Skin epidermis (tissue), 12 donors: Measurements from ENCODE around the gene PMPCA.

Experiments used
- H3K27ac ChIP-seq, 21 experiments: fragments of 200-600 bp; sonication (generic) in 11 of 21; one replicate each; pipeline ENCODE4 v1.5.0; 2020; ENCODE audit warnings: mild to moderate bottlenecking in 3 of 21, inconsistent platforms in 2 of 21, moderate library complexity in 2 of 21
- H3K4me3 ChIP-seq, 7 experiments: fragments of 200-600 bp; sonication (generic) in 2 of 7; one replicate each; pipeline ENCODE4 v1.5.0; 2020; ENCODE audit warnings: inconsistent platforms in 2 of 7, mild to moderate bottlenecking in 2 of 7, moderate library complexity in 1 of 7

PMPCA gene, protein sequence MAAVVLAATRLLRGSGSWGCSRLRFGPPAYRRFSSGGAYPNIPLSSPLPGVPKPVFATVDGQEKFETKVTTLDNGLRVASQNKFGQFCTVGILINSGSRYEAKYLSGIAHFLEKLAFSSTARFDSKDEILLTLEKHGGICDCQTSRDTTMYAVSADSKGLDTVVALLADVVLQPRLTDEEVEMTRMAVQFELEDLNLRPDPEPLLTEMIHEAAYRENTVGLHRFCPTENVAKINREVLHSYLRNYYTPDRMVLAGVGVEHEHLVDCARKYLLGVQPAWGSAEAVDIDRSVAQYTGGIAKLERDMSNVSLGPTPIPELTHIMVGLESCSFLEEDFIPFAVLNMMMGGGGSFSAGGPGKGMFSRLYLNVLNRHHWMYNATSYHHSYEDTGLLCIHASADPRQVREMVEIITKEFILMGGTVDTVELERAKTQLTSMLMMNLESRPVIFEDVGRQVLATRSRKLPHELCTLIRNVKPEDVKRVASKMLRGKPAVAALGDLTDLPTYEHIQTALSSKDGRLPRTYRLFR

DNA sequence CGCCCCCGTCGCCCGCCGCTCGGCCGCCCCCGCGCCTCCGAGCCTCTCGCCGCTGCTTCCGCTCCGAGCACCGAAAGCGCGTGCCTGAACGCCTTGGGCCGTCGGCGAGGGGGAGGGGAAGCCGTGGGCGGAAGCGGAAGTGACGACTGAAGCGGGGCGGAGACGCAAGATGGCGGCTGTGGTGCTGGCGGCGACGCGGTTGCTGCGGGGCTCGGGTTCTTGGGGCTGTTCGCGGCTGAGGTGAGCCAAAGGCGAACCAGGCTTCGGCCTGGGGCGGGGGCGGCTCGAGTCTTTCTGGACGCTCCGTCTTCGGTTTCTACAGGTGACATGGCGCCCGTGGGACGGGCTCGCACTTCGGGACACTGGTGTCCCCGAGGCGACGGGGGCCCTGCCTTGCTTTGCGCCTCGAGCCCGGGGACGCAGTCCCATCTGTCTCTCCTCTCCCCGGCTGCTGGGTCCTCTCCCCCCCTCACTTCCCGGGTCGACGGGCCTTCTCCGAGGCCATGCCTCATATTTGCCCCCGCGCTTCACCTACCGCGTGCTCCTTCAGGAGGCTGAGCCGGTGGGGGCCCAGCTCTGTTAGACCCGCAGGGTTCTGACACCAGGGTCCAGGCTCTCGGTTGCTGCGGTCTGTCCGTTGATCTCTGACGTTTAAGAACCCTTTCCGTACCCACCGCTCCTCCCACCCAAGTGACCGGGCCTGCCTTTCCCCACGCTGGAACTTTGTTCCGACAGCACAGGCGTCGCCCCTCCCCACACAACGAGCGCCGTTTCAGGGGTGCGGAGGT, at the start of gene PMPCA, which contains the start of gene ENTR1:
Gene PMPCA (plus strand): TSS at position 159 of the 788 bp plus-strand sequence. CDS start 11 bp downstream, at position 170.
Gene ENTR1 (minus strand): TSS at position 115 of the 788 bp plus-strand sequence. CDS start 217 bp downstream, outside the sequence.
- Histone ChIP-seq H3K27ac (peak within 1 kb of the TSS; percentile 59 to 99 (median 92)), H3K4me3 (peak within 1 kb of the TSS; percentile 61 to 98 (median 86))

DNA sequence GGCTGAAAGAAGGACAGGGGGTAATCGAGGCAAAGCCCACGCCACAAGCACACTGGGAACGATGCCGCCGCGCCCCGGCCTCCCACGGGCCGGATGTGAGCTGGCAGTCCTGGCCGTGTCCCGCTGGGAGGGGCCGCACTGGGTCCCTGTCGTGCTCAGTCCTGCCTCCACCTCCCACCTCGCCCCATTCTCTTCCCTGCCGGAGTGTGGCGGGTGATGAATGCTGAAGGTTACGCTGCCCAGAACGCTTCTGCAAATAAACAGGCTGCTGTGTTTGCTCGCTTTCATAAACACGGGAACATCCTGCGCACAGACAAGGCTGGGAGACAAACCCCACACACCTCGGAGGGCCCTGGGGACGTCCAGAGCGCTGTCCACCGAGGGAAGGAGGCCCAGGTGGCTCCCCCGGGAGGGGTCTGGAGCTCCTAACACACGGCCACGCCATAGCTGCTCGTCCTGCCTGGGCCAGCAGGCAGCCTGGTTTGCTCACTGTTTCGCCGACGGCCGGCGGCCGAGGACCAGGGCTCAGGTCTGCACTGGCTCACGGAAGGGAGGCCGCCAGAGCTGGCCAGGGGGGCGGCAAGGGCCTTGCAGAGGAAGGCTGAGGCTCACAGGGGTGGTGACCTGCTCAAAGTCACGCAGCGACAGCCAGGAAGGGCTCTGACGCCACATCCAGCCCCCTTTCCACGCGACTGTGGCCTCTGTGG, 49.3 kb upstream of the PMPCA start:
- peak overlapping the region in 14 of 21 experiments; percentile 42 to 94 (median 56) for H3K27ac ChIP-seq
- no peak overlapping the region for H3K4me3 ChIP-seq

DNA sequence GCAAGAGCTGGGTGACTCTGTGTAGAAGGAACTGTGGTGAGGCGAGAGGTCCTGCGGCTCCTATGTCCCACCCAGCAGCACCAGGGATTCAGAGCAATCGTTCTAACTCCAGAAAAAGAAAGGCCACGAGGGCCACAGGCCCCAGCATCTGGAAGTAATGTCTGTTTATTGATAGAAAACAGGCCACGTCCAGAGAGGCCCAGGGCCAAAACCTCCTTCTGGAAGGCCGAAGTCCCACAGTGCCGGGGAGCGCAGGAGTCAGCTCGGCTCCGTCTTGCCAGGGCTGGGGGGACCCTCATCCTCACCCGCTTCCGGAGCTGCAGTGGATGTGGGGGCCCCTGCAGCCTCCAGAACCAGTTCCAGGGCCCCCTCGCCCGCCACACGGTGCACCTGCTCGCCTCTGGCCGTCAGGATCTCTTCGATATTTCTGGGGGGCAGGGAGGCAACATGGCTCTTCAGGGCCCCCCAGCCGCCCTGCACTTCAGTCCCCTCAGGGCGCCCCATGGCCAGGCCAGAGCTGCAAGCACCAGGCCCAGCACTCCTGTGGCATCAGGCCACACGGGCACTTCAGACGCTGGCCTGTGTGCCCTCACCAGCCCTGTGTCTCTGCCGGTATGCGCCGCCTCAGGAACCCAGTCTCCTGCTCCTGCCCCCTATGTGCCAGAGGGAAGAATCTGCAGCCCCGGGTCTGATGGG, 48.6 kb upstream of the PMPCA start:
- no peak overlapping the region for H3K4me3 ChIP-seq
- peak overlapping the region in 15 of 21 experiments; percentile 42 to 96 (median 64) for H3K27ac ChIP-seq

DNA sequence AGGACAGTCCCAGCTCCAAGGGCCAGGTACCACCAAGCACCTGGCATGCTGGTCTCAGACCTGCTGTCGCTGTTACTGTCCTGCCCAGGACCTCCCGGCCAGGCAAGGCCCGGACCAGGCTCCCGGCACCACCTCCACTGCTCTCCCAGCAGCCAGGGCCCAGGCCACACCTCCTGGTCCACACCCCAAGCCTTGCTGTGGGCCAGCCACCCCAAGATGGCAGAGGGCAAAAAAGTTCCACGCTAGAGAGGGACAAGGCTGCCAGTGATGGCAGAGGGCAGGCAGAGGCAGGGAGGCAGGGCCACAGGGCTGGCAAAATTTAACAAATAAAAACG, 48.0 kb upstream of the PMPCA start:
- Histone ChIP-seq H3K4me3 (no peak overlapping the region), H3K27ac (peak overlapping the region in 15 of 21 experiments; percentile 20 to 97 (median 74))

DNA sequence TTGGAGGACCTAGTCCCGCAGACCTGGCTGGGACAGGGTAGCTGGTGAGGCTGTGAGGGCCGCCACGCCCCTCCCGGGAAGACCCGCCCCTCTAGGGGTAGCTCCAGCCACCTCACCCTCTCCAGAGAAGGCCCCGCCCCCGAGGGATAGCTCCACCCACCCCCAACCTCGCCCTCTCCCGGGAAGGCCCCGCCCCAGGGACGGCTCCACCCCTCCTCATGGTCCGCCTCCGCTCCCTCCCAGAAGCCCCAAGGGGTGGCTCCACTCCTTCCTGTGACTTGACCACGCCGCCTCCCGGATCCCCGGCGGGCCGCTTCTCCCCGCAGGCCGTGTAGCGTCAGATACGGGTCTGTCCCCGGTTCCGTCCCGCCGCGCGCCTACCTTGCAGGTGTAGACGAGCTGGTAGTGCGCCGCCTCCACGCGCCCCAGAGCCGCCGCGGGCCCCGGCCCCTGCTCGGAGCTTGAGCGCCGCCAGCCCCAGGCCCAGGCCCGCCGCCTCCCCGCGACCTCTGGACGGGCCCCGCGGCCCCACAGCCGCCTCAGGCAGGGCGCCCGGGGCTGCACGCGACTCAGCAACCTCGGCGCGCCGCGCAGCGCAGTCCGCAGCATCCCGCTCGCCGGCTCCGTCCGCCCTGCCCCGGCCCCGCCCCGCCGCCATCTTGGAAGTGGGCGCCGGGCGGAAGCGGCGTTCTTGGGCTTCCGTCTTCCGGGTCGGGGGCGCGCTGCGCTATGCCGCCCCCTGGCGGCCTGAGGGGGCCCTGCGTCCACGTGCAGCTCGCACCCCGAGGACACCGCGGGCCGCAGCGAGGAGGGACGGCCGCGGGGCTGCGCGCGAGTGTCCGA, 47.1 kb upstream of the PMPCA start, which contains the start of gene DNLZ:
Gene DNLZ (minus strand): TSS at position 639 of the 843 bp plus-strand sequence. CDS start 30 bp downstream, at position 609.
- H3K4me3 ChIP-seq: peak within 1 kb of the TSS; percentile 65 to 94 (median 83)
- H3K27ac ChIP-seq: peak within 1 kb of the TSS; percentile 65 to 97 (median 91)

DNA sequence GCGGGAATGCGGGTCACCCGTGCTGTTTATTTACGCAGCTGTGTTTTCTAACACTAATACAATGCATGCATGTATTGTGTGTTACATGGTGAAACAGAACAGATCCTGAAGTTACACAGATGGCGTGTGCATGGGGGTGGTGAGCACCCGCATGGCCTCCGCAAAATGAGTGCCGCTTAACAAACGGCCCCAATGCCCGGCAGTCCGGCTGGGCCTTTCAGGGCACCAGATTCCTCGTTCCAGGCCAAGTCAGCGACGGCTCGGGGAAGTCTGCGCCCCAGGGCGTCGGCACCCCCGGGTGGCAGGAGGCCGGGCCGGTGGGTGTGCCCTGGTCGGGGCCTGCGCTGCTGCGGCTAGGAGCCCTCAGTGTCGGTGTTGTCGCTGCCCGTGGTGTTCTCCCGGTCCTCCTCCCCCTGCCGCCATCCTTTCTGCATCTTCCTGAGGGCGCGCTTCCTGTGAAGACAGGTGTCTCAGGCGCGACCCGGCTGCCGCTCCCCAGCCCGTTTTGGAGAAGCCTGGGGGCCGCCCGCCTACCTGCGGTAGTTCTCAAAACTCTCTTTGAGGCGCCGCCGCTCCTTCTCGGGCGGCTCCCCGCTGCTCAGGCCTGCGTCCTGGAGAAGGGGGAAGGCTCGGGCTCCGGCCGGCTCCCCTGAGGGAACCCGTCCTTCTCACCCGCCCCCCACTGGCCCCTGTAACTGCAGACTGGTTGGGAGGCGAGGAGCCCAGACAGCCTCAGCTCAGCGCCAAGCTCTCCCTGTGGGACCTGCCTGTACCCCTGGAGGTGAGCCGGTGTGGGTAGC, 46.3 kb upstream of the PMPCA start:
- peak overlapping the region in 4 of 21 experiments; percentile 65 to 91 (median 84) for H3K27ac ChIP-seq
- H3K4me3 ChIP-seq: peak overlapping the region in 4 of 7 experiments; percentile 65 to 91 (median 84)

DNA sequence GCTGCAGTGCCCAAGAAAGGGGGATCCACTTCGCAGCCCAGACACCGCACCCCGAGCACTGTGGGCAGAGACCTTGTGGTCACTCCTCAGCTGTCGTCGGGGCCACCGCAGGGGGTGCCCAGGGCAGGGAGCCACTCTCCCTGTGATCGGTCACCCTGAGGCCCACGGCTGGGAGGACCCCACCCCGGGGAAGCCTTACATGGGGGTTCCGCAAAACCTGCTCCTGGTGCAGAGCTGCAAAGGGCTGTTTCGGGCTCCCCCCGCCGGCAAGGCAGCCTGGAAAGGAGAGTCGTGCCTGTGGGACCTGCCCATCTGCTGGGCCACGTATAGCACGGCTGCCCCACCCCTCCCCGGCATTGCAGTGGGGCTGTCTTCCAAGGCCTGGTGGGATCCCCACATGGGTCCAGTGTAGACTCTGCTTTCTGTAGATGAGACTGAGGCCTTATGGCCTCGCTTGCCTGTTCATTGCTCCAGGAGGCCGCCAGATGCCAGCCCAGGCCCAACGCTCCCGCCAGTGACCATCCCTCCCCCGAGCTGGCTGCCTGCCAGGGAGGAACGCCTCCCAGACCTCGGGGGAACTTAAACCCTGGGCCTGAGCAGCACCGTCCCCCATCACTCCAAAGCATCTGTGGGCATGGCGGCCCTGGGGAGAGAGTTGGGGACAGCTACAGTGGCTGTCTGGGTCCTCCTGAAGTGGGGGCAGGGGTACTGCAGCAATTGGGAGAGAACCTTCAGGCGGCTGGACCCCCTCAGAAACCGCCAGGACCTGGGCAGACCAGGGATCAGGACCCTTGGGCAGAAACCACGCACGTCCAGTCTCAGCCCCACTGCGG, 45.3 kb upstream of the PMPCA start:
- no peak overlapping the region for H3K4me3 ChIP-seq
- peak overlapping the region in 2 of 21 experiments; percentile 19 to 42 for H3K27ac ChIP-seq

DNA sequence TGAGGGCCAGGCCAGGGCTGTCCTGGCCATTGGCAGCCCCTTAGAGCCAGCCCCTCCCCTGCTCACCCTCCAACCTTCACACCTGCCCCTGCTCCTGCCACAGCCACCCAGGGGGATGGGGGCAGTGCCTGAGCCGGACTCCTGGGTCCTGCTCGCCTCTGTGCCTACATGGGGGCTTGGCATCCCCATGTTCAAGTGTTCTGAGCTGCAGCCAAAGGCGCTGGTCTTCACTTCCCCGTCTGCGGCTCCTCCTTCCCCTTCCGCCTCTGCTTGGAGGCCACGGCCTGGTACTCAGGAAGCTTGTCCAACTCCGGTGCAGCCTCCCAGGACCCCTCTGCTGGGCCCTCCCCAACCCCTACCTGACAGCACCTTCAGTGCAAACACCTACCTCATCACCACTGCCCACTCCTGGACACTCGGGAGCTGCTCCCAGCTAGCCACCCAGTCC, 44.7 kb upstream of the PMPCA start:
- H3K27ac ChIP-seq: peak overlapping the region in 4 of 21 experiments; percentile 19 to 42 (median 36)
- no peak overlapping the region for H3K4me3 ChIP-seq

DNA sequence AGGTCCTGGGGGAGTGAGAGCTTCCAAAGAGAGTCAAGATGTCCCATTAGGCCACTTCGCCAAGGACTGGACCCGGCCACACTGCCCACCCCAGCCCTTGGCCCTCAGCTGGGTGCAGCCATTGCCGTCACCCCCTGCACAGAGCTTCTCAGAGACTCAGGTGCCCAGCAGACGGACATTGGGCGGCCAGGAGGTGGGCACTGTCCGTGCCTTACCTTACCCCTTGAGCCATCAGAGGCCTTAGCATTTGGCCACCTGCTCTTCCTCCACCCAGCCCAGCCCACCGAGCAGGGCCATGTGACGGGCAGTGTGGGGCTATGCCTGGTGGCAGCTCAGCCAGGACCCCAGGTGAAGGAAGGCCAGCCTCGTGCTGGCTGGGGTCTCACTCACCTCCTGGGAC, 43.6 kb upstream of the PMPCA start:
- H3K27ac ChIP-seq: peak overlapping the region in 1 of 21 experiments; percentile 42

DNA sequence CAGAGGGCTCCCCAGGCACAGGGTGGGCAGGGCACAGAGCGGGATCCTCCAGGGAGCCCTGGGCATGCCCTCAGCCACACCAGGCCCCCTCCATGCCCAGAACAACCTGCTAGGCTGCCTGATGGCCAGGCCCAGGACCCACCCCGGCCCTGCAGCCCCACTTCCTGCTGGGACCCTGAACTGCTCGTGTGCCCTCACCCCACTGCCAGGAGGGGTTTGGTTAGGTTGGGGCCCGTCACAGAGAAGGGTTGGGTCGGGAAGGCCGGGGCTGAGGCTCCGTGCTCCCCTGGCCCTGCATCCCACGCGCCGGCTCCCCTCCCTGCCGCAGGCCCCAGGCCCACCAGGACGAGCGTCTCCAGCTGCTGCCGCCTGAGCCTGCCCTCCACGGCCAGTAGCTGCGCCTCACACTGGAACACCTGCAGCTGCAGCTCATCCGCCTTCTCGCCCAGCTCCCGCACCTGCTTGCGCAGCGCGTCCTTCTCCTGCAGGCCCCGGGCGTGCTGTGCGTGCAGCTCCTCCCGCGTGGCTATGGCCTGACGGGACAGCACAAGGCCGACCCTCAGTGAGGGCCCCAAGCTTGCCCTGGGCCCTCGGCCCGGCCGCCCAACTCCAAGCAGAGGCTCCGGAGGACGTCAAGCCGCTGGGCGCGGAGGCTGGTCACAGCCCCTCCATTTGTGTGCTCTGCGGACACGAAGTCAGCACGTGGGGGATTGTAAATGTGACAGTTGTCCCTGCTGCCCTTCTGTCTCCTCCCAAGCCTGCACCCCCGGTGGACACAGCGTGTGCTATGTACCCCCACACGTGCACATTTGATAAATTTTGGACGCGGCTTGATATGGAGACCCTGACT, 42.9 kb upstream of the PMPCA start:
- Histone ChIP-seq H3K27ac (no peak overlapping the region), H3K4me3 (no peak overlapping the region)

More for the DNA sequence above, 43.6 kb upstream of the PMPCA start:
- no peak overlapping the region for H3K4me3 ChIP-seq

DNA sequence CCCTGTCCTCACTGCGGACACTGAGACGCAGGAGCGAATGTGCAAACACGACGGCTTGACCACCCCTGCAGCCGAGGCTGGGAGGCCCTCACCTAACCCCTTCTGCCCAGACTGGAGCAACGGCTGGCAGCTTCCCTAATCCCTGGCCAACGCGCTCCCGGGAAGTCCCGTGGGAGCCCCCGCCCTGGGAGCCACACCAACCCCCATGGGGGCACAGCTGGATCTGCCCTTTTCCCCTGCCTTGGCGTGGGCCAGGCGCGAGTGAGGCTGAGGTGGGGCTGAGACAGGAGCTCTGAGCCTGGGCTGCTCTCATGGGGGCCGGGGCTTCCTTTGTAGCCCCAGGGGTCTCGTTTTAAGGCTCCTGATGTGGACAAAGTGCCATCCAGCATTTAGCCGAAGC, 42.3 kb upstream of the PMPCA start:
- no peak overlapping the region for H3K4me3 ChIP-seq
- no peak overlapping the region for H3K27ac ChIP-seq

DNA sequence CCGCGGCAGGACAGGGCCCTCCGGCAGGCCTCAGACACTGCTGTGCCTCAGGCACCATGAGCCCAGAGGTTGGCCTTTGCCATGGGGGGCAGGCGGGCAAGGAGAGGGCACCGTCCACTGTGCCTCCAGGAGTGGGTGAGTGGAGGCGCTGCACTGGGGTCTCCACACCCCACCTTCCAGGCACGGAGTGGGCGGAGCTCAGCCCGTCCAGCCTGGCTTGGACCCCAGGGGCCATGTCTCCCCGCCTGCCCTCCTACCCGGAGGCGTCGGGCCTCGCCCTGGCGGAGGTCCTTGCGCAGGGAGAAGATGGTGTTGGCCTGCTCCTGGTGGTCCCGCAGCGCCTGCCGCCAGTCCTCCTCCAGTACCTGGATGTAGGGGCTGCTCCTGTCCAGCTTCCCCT, 40.4 kb upstream of the PMPCA start:
- H3K27ac ChIP-seq: no peak overlapping the region

DNA sequence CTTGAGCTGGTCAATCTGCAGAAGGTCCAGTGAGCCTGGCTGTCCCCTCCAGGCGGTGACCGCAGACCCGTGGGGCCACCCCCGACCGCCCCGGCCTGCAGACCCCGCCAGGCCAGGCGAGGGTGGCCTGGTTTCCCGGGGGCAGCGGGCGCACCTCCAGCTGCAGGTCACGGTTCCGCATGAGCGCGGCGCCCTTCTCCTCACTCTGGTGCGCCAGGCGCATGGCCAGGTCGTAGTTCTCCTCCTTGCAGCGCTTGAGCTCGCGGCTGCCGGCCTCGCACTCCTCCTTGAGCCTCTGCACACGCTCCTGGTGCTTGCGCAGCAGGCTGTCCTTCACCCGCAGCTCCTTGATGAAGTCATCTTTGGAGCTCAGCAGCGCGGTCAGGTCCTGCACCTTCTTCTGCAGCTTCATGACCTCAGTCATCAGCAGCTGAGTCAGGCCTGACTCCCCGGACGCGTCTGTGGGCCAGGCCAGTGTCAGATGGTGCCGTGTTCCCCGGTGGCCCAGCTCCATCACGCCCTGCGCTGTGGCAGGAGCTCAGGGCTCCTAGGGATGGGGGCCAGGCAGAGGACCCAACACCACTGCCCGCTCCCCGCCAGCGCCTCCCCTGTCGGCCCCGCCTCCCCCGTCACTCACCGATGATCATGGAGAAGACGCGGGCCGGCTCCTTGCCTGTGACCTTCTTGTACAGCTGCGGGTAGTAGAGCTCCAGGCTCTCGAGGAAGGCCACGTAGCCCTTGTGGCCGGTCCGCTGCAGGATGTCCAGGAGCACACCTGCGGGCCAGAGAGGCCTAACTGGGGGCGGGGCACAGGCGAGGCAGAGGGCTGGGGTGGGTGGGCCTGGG, 39.5 kb upstream of the PMPCA start:
- no peak overlapping the region for H3K27ac ChIP-seq
- H3K4me3 ChIP-seq: no peak overlapping the region

More for the DNA sequence above, 40.4 kb upstream of the PMPCA start:
- H3K4me3 ChIP-seq: no peak overlapping the region

DNA sequence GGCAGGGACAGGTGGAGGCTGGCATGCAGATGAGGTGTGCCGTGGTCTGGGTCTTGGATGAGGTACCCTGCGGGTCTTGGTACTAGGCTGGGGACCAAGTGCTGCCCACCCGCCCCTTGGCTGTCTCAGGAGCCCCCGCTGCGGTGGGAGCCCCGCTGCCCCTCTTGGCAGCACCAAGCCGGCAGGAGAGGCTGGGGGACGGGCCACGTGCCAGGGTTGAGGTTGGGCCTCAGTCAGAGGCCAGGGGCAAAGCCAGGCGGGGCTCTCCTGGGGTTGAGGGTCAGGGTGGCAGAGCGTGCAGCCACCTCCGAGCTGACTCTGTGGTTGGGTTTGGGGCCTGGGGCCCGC, 39.0 kb upstream of the PMPCA start:
- H3K4me3 ChIP-seq: no peak overlapping the region
- no peak overlapping the region for H3K27ac ChIP-seq

DNA sequence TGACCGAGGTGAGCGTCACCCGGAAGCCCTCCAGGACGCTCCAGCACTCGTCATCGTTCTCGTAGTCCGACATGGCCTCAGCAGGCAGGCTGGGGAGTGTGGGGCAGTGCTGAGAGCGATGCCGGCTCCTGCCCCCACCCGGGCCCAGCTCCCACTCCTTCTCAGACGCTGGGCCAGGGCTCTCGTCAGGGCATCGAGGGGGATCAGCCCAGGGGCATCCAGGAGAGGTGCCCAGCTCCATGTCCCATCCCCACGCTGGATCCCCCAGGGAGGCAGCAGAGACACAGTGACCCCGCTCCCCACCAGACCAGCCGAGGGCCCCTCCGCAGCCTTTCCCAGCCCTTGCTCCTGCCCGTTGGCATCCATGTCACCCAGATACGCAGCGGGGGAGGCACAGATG, 38.5 kb upstream of the PMPCA start:
- Histone ChIP-seq H3K4me3 (peak overlapping the region in 2 of 7 experiments; percentile 24 to 25), H3K27ac (peak overlapping the region in 6 of 21 experiments; percentile 27 to 72 (median 60))
